ENCODE measurements around the gene VANGL2.

GRCh38 chr1:160431006-160431405 lies 30.6 kb downstream of the VANGL2 start:
- TF ChIP-seq CTCF (IDR thresholded peaks at IDR 0.05; ENCODE audit: insufficient read depth, low read depth, low read length), result no peak
- no peak for TF ChIP-seq EZH2 (IDR thresholded peaks at IDR 0.05; ENCODE audit: insufficient read depth, low read length)

Data from astrocyte (in vitro differentiated cells and primary cell).